HepG2 (cell line): ENCODE measurements around the gene METRN. TPM values are rescaled to one million over a fixed set of nuclear protein-coding genes. Genes with fewer than 3 reads are reported as not detected.

ENCODE experiments used
- AGO2 ChIP-seq: fragments of 200-400 bp; formaldehyde crosslinking; optimal IDR thresholded peaks from 2 replicates; pipeline ENCODE3; 2017; ENCODE audit warnings: mild to moderate bottlenecking, low read depth, low read length, moderate library complexity
- BCL6 ChIP-seq: IDR thresholded peaks from 2 replicates; pipeline ENCODE4 v1.6.1; 2016; ENCODE audit warnings: missing genetic modification reagents, missing compliant biosample characterization
- NFATC3 ChIP-seq: sonication (generic); formaldehyde crosslinking; IDR thresholded peaks from 2 replicates; pipeline ENCODE4 v1.5.1; 2020; ENCODE audit warnings: mild to moderate bottlenecking, missing genetic modification reagents
- REL ChIP-seq: sonication (generic); formaldehyde crosslinking; conservative IDR thresholded peaks from 2 replicates; pipeline ENCODE4 v1.8.0; 2022; ENCODE audit warnings: mild to moderate bottlenecking, missing genetic modification reagents, moderate library complexity
- TCF7 ChIP-seq: sonication (generic); IDR thresholded peaks from 2 replicates; pipeline ENCODE4 v1.6.1; 2016; ENCODE audit warnings: antibody characterized with exemption, low read depth
- ZNF724P ChIP-seq: sonication (generic); formaldehyde crosslinking; IDR thresholded peaks from 2 replicates; pipeline ENCODE4 v1.8.0; 2022; ENCODE audit warnings: missing genetic modification reagents, borderline replicate concordance
- polyA plus RNA-seq, 8 experiments: library from polyadenylated mRNA; depleted of rRNA in 3 of 8; stranded (reverse) in 7 of 8; unstranded in 1 of 8; fragments of >200 nt; fragmentation: Illumina TruSeq in 4 of 8; extraction: Trizol in 4 of 8; gene quantifications; 2 replicates each; pipeline versions ENCODE4 v1.2.1 to v1.2.3, GENCODE V29; 2011 to 2016; ENCODE audit warnings: low read depth in 4 of 8, missing spikeins in 1 of 8, mixed read lengths in 1 of 8; ENCODE audit not compliant: insufficient read depth in 1 of 8
- total RNA-seq, 5 experiments: library from RNA; depleted of rRNA; stranded (reverse); fragments of >200 nt; fragmentation: Illumina TruSeq; extraction: Trizol; gene quantifications; 2 replicates each; pipeline ENCODE4 v1.2.3, GENCODE V29; 2016; ENCODE audit warnings: low read depth in 1 of 5
- TF ChIP-seq, protein P1 (sequence below): sonication (generic); formaldehyde crosslinking; IDR thresholded peaks from 2 replicates; pipeline ENCODE4 v1.8.1; 2022; ENCODE audit warnings: low read depth, mild to moderate bottlenecking, missing genetic modification reagents
- TF ChIP-seq, protein P2 (sequence below): sonication (generic); formaldehyde crosslinking; IDR thresholded peaks from 2 replicates; pipeline ENCODE4 v1.5.0; 2020; ENCODE audit warnings: missing genetic modification reagents
- TF ChIP-seq, protein P3 (sequence below): sonication (generic); formaldehyde crosslinking; IDR thresholded peaks from 2 replicates; pipeline ENCODE4 v1.5.1; 2020; ENCODE audit warnings: mild to moderate bottlenecking, missing genetic modification reagents, moderate library complexity

Gene METRN
- total and polyA plus RNA-seq, 2 of the 13 experiments (the other 11 are each of a cell fraction or from before 2014, with no cell fraction given), result 25.5 to 46.1 TPM

DNA sequence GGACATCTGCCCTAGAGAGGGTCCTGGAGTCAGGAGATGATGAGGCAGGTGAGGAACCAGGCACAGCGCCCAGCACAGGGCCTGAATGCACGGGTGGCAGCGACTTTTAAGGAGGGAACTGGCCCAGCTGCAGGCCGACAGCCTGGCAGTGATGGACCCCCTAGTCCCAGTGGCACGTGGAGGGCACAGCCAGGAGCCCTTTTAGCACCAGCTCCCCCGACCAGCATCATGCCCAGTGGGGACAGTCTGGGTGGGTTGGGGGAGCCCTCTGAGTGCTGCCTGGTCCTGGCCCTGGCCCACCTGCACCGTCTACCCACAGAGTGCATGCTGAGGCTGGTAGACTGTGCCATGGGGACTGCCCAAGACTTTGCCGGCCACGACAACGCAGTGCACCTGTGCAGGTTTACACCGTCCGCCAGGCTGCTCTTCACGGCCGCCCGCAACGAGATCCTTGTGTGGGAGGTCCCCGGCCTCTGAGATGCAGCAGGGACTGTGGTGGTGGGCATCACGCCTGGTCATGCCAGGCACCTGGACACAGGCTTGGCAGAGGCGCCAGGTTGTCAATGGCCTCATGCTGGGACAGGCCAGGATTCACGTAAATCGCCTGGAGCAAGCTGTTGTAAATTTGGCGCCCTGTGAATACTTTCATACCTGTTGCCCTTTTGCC is 47.7 kb upstream of the METRN start (continued):
- TF ChIP-seq, protein P1, sequence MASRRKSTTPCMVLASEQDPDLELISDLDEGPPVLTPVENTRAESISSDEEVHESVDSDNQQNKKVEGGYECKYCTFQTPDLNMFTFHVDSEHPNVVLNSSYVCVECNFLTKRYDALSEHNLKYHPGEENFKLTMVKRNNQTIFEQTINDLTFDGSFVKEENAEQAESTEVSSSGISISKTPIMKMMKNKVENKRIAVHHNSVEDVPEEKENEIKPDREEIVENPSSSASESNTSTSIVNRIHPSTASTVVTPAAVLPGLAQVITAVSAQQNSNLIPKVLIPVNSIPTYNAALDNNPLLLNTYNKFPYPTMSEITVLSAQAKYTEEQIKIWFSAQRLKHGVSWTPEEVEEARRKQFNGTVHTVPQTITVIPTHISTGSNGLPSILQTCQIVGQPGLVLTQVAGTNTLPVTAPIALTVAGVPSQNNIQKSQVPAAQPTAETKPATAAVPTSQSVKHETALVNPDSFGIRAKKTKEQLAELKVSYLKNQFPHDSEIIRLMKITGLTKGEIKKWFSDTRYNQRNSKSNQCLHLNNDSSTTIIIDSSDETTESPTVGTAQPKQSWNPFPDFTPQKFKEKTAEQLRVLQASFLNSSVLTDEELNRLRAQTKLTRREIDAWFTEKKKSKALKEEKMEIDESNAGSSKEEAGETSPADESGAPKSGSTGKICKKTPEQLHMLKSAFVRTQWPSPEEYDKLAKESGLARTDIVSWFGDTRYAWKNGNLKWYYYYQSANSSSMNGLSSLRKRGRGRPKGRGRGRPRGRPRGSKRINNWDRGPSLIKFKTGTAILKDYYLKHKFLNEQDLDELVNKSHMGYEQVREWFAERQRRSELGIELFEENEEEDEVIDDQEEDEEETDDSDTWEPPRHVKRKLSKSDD (CRISPR knock-in tag), result 0 out of 2 replicates have a peak, but pooled peaks have one; percentile 11
- TF ChIP-seq, protein P2, sequence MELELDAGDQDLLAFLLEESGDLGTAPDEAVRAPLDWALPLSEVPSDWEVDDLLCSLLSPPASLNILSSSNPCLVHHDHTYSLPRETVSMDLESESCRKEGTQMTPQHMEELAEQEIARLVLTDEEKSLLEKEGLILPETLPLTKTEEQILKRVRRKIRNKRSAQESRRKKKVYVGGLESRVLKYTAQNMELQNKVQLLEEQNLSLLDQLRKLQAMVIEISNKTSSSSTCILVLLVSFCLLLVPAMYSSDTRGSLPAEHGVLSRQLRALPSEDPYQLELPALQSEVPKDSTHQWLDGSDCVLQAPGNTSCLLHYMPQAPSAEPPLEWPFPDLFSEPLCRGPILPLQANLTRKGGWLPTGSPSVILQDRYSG, result no peak
- TF ChIP-seq NFATC3 (CRISPR knock-in tag) (no peak), ZNF724P (CRISPR knock-in tag) (peak; percentile 18), BCL6 (CRISPR knock-in tag) (no peak), REL (CRISPR knock-in tag) (0 out of 2 replicates have a peak, but pooled peaks have one; percentile 1), AGO2 (peak; percentile 1), TCF7 (no peak)
- TF ChIP-seq, protein P3, sequence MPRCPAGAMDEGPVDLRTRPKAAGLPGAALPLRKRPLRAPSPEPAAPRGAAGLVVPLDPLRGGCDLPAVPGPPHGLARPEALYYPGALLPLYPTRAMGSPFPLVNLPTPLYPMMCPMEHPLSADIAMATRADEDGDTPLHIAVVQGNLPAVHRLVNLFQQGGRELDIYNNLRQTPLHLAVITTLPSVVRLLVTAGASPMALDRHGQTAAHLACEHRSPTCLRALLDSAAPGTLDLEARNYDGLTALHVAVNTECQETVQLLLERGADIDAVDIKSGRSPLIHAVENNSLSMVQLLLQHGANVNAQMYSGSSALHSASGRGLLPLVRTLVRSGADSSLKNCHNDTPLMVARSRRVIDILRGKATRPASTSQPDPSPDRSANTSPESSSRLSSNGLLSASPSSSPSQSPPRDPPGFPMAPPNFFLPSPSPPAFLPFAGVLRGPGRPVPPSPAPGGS, result no peak
